Panc1 (cell line): ENCODE results near the gene UBE2E1. TPM values are rescaled to one million over a fixed set of nuclear protein-coding genes. Genes with fewer than 3 reads are reported as not detected.

Source experiments
- ATAC-seq: fragments of 200-7000 bp; cut with Tn5 transposase; 2 replicates; pipeline ENCODE4 v1.9.1; 2020; ENCODE audit warnings: mild to moderate bottlenecking, moderate library complexity
- BruUV-seq: library from RNA; stranded (reverse); fragments of 400-500 nt; replicated peaks from 2 replicates; lab custom pipeline; 2021; lab: Mats Ljungman, UMichigan
- CTCF ChIA-PET: fragments of 300-600 bp; sonication (Branson Sonifier 250); formaldehyde crosslinking; loops from one replicate; lab custom pipeline; 2022; ENCODE audit warnings: antibody characterized with exemption; lab: Charles Lee
- POLR2A ChIA-PET: fragments of 300-600 bp; sonication (Branson Sonifier 250); formaldehyde crosslinking; loops from one replicate; lab custom pipeline; 2022; ENCODE audit warnings: antibody characterized with exemption; lab: Charles Lee
- DNase-seq: peaks from one replicate; pipeline ENCODE4 v3.0.0-alpha.2; 2010; ENCODE audit warnings: low read depth, low spot score
- H3K27ac ChIP-seq: 2 replicates; pipeline ENCODE4 v1.5.1; 2011; ENCODE audit warnings: mild to moderate bottlenecking, low read length, inconsistent platforms
- H3K27me3 ChIP-seq: fragments of 200-500 bp; sonication (Bioruptor generic); 2 replicates; pipeline ENCODE4 v1.6.0; 2014; ENCODE audit warnings: low read length, inconsistent platforms; ENCODE audit not compliant: control insufficient read depth, insufficient read depth
- H3K36me3 ChIP-seq: fragments of 200-500 bp; sonication (Bioruptor generic); 2 replicates; pipeline ENCODE4 v1.5.1; 2014; ENCODE audit warnings: inconsistent platforms, mild to moderate bottlenecking, low read length, moderate library complexity; ENCODE audit not compliant: control insufficient read depth, insufficient read depth
- H3K4me1 ChIP-seq: 2 replicates; pipeline ENCODE4 v1.5.1; 2011; ENCODE audit warnings: inconsistent platforms, mild to moderate bottlenecking, low read length, moderate library complexity; ENCODE audit not compliant: control insufficient read depth, insufficient read depth
- H3K4me3 ChIP-seq, 2 experiments: 2 replicates each; pipeline ENCODE4 v1.5.1; 2011 to 2012; ENCODE audit warnings: low read depth in 2 of 2, low read length in 2 of 2, mild to moderate bottlenecking in 2 of 2, inconsistent platforms in 1 of 2, moderate library complexity in 1 of 2
- H3K9me3 ChIP-seq: fragments of 200-500 bp; sonication (Bioruptor generic); 2 replicates; pipeline ENCODE4 v1.5.1; 2014; ENCODE audit warnings: low read depth, mild to moderate bottlenecking, inconsistent platforms, low read length, moderate library complexity; ENCODE audit not compliant: control insufficient read depth, insufficient read depth
- POLR2AphosphoS5 ChIP-seq: IDR thresholded peaks from 2 replicates; pipeline ENCODE4 v1.6.1; 2012; ENCODE audit warnings: mild to moderate bottlenecking, low read depth, low read length, moderate library complexity
- REST ChIP-seq, 2 experiments: IDR thresholded peaks; 2 replicates each; pipeline ENCODE4 v1.6.1; 2011 to 2012; ENCODE audit warnings: low read depth in 2 of 2, control low read depth in 1 of 2, low read length in 1 of 2, mild to moderate bottlenecking in 1 of 2, moderate library complexity in 1 of 2; ENCODE audit not compliant: insufficient read depth in 1 of 2
- SIN3A ChIP-seq: IDR thresholded peaks from 2 replicates; pipeline ENCODE4 v1.6.1; 2012; ENCODE audit warnings: low read depth, mild to moderate bottlenecking, low read length, moderate library complexity, borderline replicate concordance; ENCODE audit not compliant: insufficient read depth
- TCF7L2 ChIP-seq: IDR thresholded peaks from 2 replicates; pipeline ENCODE4 v1.6.1; 2011; ENCODE audit warnings: mild to moderate bottlenecking, low read depth, low read length, inconsistent platforms
- in situ Hi-C: cut with HindIII; loops from 2 replicates; pipeline ENCODE4 v1.10.0; 2016; ENCODE audit warnings: low sequenced_read_pairs, low pct_unique_long_range_greater_than_20kb
- intact Hi-C: fragments of 100-400 bp; cut with micrococcal nuclease; formaldehyde crosslinking; loops from one replicate; pipeline ENCODE4 v1.10.0; 2022; ENCODE audit not compliant: unreplicated experiment
- total RNA-seq: library from RNA; stranded (reverse); gene quantifications from one replicate; pipeline ENCODE4 v1.2.1, GENCODE V29; 2021; ENCODE audit not compliant: unreplicated experiment
- TF ChIP-seq, protein P1 (sequence below): fragments of 450-650 bp; IDR thresholded peaks from 2 replicates; pipeline ENCODE4 v1.5.1; 2017; ENCODE audit warnings: mild to moderate bottlenecking

Gene UBE2E1
- total RNA-seq, 1 experiment from 2014 or later = 127 TPM

DNA sequence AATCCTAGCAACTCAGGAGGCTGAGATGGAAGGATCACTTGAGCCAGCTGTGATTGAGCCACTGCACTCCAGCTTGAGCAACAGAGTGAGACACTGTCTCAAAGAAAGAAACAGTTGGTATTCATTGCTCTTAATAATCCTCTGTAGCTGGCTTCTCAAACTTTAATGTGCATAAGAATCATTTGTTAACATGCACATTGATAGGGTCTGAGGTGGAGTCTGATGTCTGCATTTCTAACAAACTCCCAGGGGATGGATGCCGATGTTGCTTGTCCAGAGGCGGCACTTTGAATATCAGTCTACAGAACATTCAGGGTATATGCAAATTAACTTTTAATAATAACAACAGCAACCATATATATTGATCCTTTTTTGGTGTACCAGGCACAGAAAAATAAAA, 71.2 kb downstream of the UBE2E1 start:
- intact Hi-C loops = no loop called here
- in situ Hi-C loops = no loop called here

DNA sequence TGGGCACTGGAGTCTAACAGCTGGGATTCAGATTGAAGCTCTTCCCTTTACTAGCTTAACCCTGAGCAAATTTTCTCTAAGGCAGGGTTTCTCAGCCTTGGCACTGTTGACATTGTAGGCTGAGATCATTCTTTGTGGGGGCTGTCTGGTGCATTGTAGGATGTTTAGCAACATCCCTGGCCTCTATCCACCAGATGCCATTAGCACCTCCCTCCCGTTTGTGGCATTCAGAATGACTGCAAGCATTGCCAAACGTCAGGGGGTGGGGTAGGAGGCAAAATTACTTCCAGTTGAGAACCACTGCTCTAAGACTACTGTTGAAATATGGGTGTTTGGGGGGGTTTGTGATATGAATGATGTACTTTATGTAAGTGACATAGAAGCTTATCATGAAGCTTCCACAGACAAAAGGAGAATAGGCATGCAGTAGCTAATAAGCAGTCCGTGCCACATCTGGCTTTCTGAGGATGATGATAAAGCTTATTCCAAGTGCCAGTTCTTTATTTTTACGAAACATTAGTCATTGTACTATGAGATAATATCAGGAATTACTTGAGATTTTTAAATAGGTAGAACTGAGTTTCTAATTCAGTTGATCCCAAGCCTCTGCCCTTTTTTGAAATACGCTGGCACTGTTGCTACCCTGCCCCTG, 71.7 kb downstream of the UBE2E1 start:
- DNase-seq (no peak), ATAC-seq (no peak)
- Histone ChIP-seq H3K9me3 (no peaks in the 10 kb centered on the region), H3K27ac (no peak overlapping the region), H3K4me1 (0 out of 2 replicates have a peak, but pooled peaks cover 6% of the 10 kb centered on the region), H3K4me3 (no peak overlapping the region), H3K36me3 (no peaks in the 10 kb centered on the region), H3K27me3 (no peaks in the 10 kb centered on the region)
- ChIA-PET POLR2A (no interaction called here), CTCF (no interaction called here)
- no TSS peak for BruUV-seq
- TF ChIP-seq TCF7L2 (no peak), POLR2AphosphoS5 (no peak), REST (IDR thresholded peaks at IDR 0.05; ENCODE audit: insufficient read depth in 1 of 2, low read depth in 2 of 2, low read length in 1 of 2) (no peak), SIN3A (no peak)
- TF ChIP-seq, protein P1, sequence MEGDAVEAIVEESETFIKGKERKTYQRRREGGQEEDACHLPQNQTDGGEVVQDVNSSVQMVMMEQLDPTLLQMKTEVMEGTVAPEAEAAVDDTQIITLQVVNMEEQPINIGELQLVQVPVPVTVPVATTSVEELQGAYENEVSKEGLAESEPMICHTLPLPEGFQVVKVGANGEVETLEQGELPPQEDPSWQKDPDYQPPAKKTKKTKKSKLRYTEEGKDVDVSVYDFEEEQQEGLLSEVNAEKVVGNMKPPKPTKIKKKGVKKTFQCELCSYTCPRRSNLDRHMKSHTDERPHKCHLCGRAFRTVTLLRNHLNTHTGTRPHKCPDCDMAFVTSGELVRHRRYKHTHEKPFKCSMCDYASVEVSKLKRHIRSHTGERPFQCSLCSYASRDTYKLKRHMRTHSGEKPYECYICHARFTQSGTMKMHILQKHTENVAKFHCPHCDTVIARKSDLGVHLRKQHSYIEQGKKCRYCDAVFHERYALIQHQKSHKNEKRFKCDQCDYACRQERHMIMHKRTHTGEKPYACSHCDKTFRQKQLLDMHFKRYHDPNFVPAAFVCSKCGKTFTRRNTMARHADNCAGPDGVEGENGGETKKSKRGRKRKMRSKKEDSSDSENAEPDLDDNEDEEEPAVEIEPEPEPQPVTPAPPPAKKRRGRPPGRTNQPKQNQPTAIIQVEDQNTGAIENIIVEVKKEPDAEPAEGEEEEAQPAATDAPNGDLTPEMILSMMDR = no peak
- in situ Hi-C loops (no loop called here), intact Hi-C loops (no loop called here)

More for the DNA sequence above, 71.2 kb downstream of the UBE2E1 start:
- Histone ChIP-seq H3K9me3 (no peaks in the 10 kb centered on the region), H3K27me3 (no peaks in the 10 kb centered on the region), H3K36me3 (no peaks in the 10 kb centered on the region), H3K27ac (no peak overlapping the region), H3K4me1 (0 out of 2 replicates have a peak, but pooled peaks cover 6% of the 10 kb centered on the region), H3K4me3 (no peak overlapping the region)
- ChIA-PET POLR2A (no interaction called here), CTCF (no interaction called here)
- no TSS peak for BruUV-seq
- no peak for DNase-seq
- TF ChIP-seq TCF7L2 = no peak
- no peak for TF ChIP-seq REST (IDR thresholded peaks at IDR 0.05; ENCODE audit: insufficient read depth in 1 of 2, low read depth in 2 of 2, low read length in 1 of 2)
- TF ChIP-seq POLR2AphosphoS5 = no peak
- TF ChIP-seq, protein P1 = no peak
- no peak for TF ChIP-seq SIN3A
- ATAC-seq = no peak
